Pancreas (tissue), 10 donors: ENCODE measurements around the gene B4GALT1. TPM values are rescaled to one million over a fixed set of nuclear protein-coding genes. Genes with fewer than 3 reads are reported as not detected.

ENCODE experiments used
- ATAC-seq, 4 donors: fragments of 200-7000 bp; cut with Tn5 transposase; one replicate each; pipeline versions ENCODE4 v1.8.0 to v1.9.1; 2020; ENCODE audit warnings: mild to moderate bottlenecking in 4 of 4, moderate library complexity in 4 of 4
- DNase-seq, 6 donors: peaks; one replicate each; pipeline ENCODE4 v3.0.0-alpha.2; 2020
- FAIRE-seq: peaks from 2 replicates; lab custom pipeline; 2012; peaks lifted over from hg19 to GRCh38; lab: Jason Lieb, UNC
- H3K27ac ChIP-seq, 4 donors: fragments of 200-600 bp; sonication (generic); 1 replicate in 3 of 4; 2 replicates in 1 of 4; pipeline versions ENCODE4 v1.5.0 to v1.8.0; 2020
- H3K27me3 ChIP-seq, 4 donors: fragments of 200-600 bp; one replicate each; pipeline ENCODE4 v1.8.0; 2021
- H3K36me3 ChIP-seq, 3 donors: fragments of 200-600 bp; sonication (generic) in 1 of 3; one replicate each; pipeline versions ENCODE4 v1.5.0 to v1.8.0; 2020 to 2021
- H3K4me1 ChIP-seq, 3 donors: fragments of 200-600 bp; one replicate each; pipeline ENCODE4 v1.8.0; 2021
- H3K4me3 ChIP-seq, 4 donors: fragments of 200-600 bp; sonication (generic) in 2 of 4; one replicate each; pipeline versions ENCODE4 v1.5.0 to v1.8.0; 2020 to 2021
- H3K9me3 ChIP-seq, 4 donors: fragments of 200-600 bp; one replicate each; pipeline ENCODE4 v1.8.0; 2021
- CTCF ChIP-seq, 4 donors: fragments of 200-600 bp; sonication (generic) in 3 of 4; IDR thresholded peaks; one replicate each; pipeline versions ENCODE4 v1.5.0 to v1.8.0; 2021; ENCODE audit warnings: antibody characterized with exemption in 4 of 4
- WGBS, 2 donors: extraction: QIAGEN DNeasy Blood & Tissue Kit; methylation state at CpG; one replicate each; pipeline ENCODE4 v1.1.7; 2013; 5-methylcytosine and 5-hydroxymethylcytosine counted together
- intact Hi-C, 3 donors: fragments of 100-400 bp; cut with DNase I; formaldehyde crosslinking; loops; one replicate each; pipeline versions ENCODE4 v1.11.1 to v1.14.2; 2022
- polyA plus RNA-seq, 2 donors: library from polyadenylated mRNA; stranded (reverse); fragments of 200-250 nt; gene quantifications; one replicate each; pipeline ENCODE4 v1.2.3, GENCODE V29; 2013
- total RNA-seq, 6 donors: library from RNA; stranded (reverse); fragmentation: NEBNext Ultra II Directional in 4 of 6; extraction: Animal tissue kit (Norgen Biotek cat#: 25700) in 4 of 6; gene quantifications; one replicate each; pipeline versions ENCODE4 v1.2.1 to v1.2.4, GENCODE V29; 2021 to 2023
- donor health status: healthy with polysubstance abuse.
- donor health status: DM: no; HTN: no; CAD: no; lungs with moderate emphysema.
- donor health status: DM: no; HTN: no; CAD: no.
- donor health status: control.
- donor health status: control.
- donor health status: Bipolar disorder and iron deficiency.
- donor health status: DM: yes; HTN: yes; CAD: no.
- donor health status: DM: no; HTN: no; CAD: no.
- donor health status: DM: no; HTN: no; CAD: no.
- donor health status: DM: yes; HTN: yes; CAD: no.

B4GALT1 gene
- total and polyA plus RNA-seq, 8 donors, result 9.7 to 54.2 (median 24.4) TPM

- H3K4me1 ChIP-seq, result peaks cover 0 to 3% (median 0%) of the 10 kb centered on the region in 3 donors
- no peak overlapping the region for H3K4me3 ChIP-seq
- ATAC-seq (peak; percentile 47 to 77 (median 69)), FAIRE-seq (peak; percentile 91), DNase-seq (peak in 3 of 6 donors; percentile 41 to 68 (median 57))
- H3K9me3 ChIP-seq, result no peaks in the 10 kb centered on the region
- H3K36me3 ChIP-seq, result no peaks in the 10 kb centered on the region
- intact Hi-C loops, result loop anchor here in 2 of 3 donors (5.0 to 10.0 kb wide), 3 partner anchors 94 to 146 kb away; no protein-coding TSS in a partner anchor
- H3K27ac ChIP-seq, result peak overlapping the region in 1 of 4 donors; percentile 5
- peak; percentile 31 to 58 (median 44) for TF ChIP-seq CTCF (IDR thresholded peaks at IDR 0.05)
- H3K27me3 ChIP-seq, result no peaks in the 10 kb centered on the region
- 7 to 11% methylated on average over 9 of the region's 9 CpGs for WGBS, 2 donors
Measured at GRCh38 chr9:33081128-33081851, 85.8 kb downstream of the B4GALT1 start.

- Histone ChIP-seq H3K4me1 (peaks cover 0 to 3% (median 3%) of the 10 kb centered on the region in 3 donors), H3K27me3 (no peaks in the 10 kb centered on the region), H3K27ac (no peak overlapping the region), H3K4me3 (no peak overlapping the region), H3K36me3 (no peaks in the 10 kb centered on the region), H3K9me3 (no peaks in the 10 kb centered on the region)
- ATAC-seq (no peak), DNase-seq (no peak), FAIRE-seq (no peak)
- 50 to 56% methylated on average over 6 of the region's 6 CpGs for WGBS, 2 donors
- TF ChIP-seq CTCF (IDR thresholded peaks at IDR 0.05), result no peak
- intact Hi-C loops, result loop anchor here in 2 of 3 donors (5.0 to 10.0 kb wide), 3 partner anchors 94 to 147 kb away; no protein-coding TSS in a partner anchor
Measured at GRCh38 chr9:33080534-33080933, 86.6 kb downstream of the B4GALT1 start.

DNA sequence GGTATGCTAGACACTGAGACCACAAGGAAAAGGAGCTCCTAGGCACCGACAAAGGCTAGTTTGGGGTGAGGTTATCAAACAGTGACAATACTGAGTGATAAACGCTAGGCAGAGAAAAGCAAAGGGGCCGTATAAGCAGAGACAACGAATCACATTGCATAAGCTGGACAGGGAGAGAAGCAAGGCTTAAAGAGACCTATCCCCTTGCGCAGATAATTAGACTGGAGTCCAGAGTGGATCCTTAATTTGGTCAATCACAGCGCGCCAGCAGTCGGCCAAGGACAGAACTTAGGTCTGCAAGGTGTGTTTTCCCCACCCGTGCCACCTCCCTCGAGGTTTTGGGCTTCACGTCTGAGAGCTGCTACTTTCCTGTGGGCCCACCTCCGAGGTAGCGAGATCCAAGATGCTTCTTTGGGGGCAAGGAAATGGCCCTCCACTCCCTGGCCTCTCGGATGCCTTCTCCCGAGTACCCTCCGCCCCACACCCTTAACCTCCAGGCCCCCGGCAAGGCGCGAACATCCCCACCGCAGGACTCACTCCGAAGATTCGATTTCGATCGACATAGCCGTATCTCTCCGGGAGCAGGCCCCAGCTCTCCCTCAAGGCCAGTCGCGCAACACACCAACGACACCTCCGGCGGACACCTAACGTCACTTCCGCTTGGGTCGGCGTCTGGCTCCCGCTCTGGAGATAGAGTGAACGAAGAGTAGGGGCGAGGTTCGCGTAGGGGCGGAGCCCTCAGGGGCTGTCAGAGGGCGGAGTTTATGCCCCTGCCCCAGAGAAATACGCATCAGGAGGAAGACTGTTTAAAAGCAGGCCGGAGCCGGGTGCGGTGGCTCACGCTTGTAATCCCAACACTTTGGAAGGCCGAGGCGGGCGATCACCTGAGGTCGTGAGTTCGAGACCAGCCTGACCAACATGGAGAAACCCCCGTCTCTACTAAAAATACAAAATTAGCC is 90.8 kb downstream of the B4GALT1 start, which contains the start of gene SMU1:
Gene SMU1, minus strand, starts transcription at position 629 of the 959 bp plus-strand sequence. Its CDS starts 66 bp downstream, at position 563.
- Histone ChIP-seq H3K4me3 (peak within 1 kb of the TSS; percentile 38 to 75 (median 59)), H3K4me1 (peaks cover 0 to 6% (median 0%) of the 10 kb centered on the region in 3 donors), H3K36me3 (peaks cover 0 to 15% (median 11%) of the 10 kb centered on the region in 3 donors), H3K9me3 (no peaks in the 10 kb centered on the region), H3K27ac (peak within 1 kb of the TSS; percentile 75 to 95 (median 90)), H3K27me3 (no peaks in the 10 kb centered on the region)
- no peak for TF ChIP-seq CTCF (IDR thresholded peaks at IDR 0.05)
- WGBS, 2 donors, result 0 to 1% methylated on average over 53 of the region's 53 CpGs
- intact Hi-C loops, result loop anchor here in 1 of 3 donors (10.0 kb wide), 1 partner anchor 138 kb away; no protein-coding TSS in a partner anchor
- peak; percentile 96 to 99 (median 98) for ATAC-seq
- DNase-seq, result peak; percentile 92 to 98 (median 97)
- peak; percentile 80 for FAIRE-seq

DNA sequence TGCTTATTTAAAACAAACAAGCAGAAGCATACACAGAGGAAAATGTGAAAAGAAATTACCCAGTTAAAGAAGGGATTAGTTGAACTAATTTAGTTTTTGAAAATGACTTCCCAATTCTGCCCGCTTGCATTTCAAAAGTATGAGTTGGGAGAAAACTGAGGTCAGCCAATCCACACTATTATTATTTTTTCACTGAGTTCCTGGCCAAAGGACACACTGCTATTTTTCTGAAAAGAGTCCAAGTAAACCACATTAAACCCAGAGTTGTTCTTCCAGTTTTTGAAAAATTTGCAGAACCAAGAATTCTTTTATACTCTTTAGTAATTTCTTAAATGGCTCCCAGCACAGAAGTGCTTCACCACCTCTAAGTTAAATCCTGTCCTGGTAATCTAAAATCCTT is 98.1 kb downstream of the B4GALT1 start:
- no peaks in the 10 kb centered on the region for H3K9me3 ChIP-seq
- H3K4me1 ChIP-seq, result no peaks in the 10 kb centered on the region
- DNase-seq (no peak), FAIRE-seq (no peak), ATAC-seq (no peak)
- H3K27ac ChIP-seq, result no peak overlapping the region
- no peak overlapping the region for H3K4me3 ChIP-seq
- 67 to 81% methylated on average over 1 of the region's 1 CpG for WGBS, 2 donors
- no peak for TF ChIP-seq CTCF (IDR thresholded peaks at IDR 0.05)
- no peaks in the 10 kb centered on the region for H3K27me3 ChIP-seq
- intact Hi-C loops, result no loop called here
- peaks cover 0 to 37% (median 16%) of the 10 kb centered on the region in 3 donors for H3K36me3 ChIP-seq
